PFSK-1 (cell line): ENCODE results near the gene ARHGDIB.

ENCODE experiments used
- FOXP2 ChIP-seq: optimal IDR thresholded peaks from 2 replicates; pipeline ENCODE3; 2011; ENCODE audit warnings: borderline replicate concordance, control low read depth, inconsistent platforms; ENCODE audit not compliant: insufficient read depth; ENCODE audit errors: extremely low read length, extremely low read depth
- POLR2AphosphoS5 ChIP-seq: IDR thresholded peaks from 2 replicates; pipeline ENCODE4 v1.6.1; 2012; ENCODE audit warnings: low read depth, mild to moderate bottlenecking, control low read depth, low read length, moderate library complexity
- SIN3A ChIP-seq: IDR thresholded peaks from 2 replicates; pipeline ENCODE4 v1.6.1; 2012; ENCODE audit warnings: mild to moderate bottlenecking, low read length, moderate library complexity, borderline replicate concordance; ENCODE audit not compliant: insufficient read depth
- TAF1 ChIP-seq: IDR thresholded peaks from 2 replicates; pipeline ENCODE4 v1.6.1; 2012; ENCODE audit warnings: low read length, control low read depth, borderline replicate concordance; ENCODE audit not compliant: insufficient read depth
- TF ChIP-seq, protein P1 (sequence below), 2 experiments: IDR thresholded peaks; 2 replicates each; pipeline versions ENCODE4 v1.6.1 to v1.8.0; 2011 to 2012; ENCODE audit warnings: low read depth in 2 of 2, low read length in 2 of 2, control low read depth in 1 of 2, inconsistent platforms in 1 of 2, mild to moderate bottlenecking in 1 of 2, moderate library complexity in 1 of 2; ENCODE audit not compliant: insufficient read depth in 1 of 2

The ARHGDIB gene

DNA sequence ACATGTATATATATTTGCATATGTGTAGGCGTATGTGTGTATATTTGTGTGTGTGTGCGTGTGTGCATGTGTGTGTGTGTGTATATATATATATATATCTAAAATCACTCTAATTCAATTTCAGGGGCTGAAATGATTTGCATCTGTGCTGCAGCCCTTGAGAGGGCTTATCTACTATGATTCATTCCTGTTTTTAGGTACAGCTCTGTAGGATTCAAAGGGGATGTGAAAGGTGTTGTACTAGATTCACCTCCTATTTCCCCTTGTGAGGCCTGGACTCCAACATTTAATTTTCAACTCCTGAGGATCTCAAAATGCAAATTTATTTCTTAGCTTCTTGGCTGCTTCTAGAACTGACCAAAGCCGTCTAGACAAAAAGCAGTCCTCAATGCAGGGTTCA, 34.1 kb downstream of the ARHGDIB start:
- TF ChIP-seq FOXP2 = no peak
- no peak for TF ChIP-seq POLR2AphosphoS5
- no peak for TF ChIP-seq TAF1
- TF ChIP-seq, protein P1, sequence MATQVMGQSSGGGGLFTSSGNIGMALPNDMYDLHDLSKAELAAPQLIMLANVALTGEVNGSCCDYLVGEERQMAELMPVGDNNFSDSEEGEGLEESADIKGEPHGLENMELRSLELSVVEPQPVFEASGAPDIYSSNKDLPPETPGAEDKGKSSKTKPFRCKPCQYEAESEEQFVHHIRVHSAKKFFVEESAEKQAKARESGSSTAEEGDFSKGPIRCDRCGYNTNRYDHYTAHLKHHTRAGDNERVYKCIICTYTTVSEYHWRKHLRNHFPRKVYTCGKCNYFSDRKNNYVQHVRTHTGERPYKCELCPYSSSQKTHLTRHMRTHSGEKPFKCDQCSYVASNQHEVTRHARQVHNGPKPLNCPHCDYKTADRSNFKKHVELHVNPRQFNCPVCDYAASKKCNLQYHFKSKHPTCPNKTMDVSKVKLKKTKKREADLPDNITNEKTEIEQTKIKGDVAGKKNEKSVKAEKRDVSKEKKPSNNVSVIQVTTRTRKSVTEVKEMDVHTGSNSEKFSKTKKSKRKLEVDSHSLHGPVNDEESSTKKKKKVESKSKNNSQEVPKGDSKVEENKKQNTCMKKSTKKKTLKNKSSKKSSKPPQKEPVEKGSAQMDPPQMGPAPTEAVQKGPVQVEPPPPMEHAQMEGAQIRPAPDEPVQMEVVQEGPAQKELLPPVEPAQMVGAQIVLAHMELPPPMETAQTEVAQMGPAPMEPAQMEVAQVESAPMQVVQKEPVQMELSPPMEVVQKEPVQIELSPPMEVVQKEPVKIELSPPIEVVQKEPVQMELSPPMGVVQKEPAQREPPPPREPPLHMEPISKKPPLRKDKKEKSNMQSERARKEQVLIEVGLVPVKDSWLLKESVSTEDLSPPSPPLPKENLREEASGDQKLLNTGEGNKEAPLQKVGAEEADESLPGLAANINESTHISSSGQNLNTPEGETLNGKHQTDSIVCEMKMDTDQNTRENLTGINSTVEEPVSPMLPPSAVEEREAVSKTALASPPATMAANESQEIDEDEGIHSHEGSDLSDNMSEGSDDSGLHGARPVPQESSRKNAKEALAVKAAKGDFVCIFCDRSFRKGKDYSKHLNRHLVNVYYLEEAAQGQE (IDR thresholded peaks at IDR 0.05; ENCODE audit: insufficient read depth in 1 of 2, low read depth in 2 of 2, low read length in 2 of 2) = no peak
- TF ChIP-seq SIN3A = no peak

DNA sequence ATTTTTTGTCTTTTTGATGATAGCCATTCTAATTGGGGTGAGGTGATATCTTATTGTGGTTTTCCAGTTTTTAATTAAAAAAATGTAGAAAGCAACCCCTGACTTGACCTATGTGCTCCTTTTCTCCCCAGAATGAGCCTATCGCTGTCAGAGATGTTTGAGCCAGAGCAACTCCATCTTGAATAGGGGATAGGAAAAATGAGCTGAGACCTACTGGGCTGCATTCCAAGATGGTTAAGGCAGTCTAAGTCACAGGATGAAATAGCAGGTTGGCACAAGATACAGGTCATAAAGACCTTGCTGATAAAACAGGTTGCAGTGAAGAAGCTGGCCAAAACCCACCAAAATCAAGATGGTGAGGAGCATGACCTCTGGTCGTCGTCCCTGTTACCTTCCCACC, 36.9 kb downstream of the ARHGDIB start:
- no peak for TF ChIP-seq POLR2AphosphoS5
- TF ChIP-seq SIN3A = no peak
- TF ChIP-seq, protein P1 (IDR thresholded peaks at IDR 0.05; ENCODE audit: insufficient read depth in 1 of 2, low read depth in 2 of 2, low read length in 2 of 2) = no peak
- TF ChIP-seq FOXP2 = no peak
- TF ChIP-seq TAF1 = no peak

DNA sequence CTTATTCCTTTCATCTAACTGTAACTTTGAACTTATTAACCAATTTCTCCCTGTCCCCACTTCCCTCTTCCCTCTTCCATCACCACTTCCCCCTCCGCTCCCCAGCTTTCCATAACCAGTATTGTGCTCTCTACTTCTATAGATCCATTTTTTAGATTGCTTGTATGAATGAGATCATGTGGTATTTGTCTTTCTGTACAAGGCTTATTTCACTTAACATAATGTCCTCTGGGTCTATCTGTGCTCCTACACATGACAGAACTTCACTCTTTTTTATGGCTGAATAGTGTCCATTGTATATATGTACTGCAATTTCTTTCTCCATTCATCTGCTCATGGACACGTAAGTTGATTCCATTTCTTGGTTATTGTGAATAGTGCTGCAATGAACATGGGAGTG, 37.5 kb downstream of the ARHGDIB start:
- TF ChIP-seq TAF1 (no peak), FOXP2 (no peak), POLR2AphosphoS5 (no peak)

DNA sequence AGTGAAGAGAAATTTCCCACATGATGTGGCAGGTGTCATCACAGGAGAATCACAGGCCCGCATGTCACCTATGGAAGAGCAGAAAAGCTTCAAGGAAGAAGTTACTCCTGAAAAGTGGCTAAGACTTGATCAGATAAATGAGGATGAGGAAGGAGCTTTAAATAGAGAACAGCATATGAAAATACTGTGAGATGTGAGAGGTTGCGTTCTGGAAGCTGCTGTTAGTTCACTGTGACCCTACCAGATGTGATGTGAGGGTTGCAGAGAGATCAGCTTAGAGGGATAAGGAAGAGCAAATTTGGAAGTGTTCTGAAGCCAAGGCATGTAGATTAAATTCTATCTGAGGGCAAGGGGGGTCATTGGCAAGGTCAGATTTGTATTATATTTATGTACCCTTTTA, 40.2 kb downstream of the ARHGDIB start:
- TF ChIP-seq TAF1 (no peak), SIN3A (no peak), POLR2AphosphoS5 (no peak), FOXP2 (no peak)
- TF ChIP-seq, protein P1 (IDR thresholded peaks at IDR 0.05; ENCODE audit: insufficient read depth in 1 of 2, low read depth in 2 of 2, low read length in 2 of 2) = no peak

DNA sequence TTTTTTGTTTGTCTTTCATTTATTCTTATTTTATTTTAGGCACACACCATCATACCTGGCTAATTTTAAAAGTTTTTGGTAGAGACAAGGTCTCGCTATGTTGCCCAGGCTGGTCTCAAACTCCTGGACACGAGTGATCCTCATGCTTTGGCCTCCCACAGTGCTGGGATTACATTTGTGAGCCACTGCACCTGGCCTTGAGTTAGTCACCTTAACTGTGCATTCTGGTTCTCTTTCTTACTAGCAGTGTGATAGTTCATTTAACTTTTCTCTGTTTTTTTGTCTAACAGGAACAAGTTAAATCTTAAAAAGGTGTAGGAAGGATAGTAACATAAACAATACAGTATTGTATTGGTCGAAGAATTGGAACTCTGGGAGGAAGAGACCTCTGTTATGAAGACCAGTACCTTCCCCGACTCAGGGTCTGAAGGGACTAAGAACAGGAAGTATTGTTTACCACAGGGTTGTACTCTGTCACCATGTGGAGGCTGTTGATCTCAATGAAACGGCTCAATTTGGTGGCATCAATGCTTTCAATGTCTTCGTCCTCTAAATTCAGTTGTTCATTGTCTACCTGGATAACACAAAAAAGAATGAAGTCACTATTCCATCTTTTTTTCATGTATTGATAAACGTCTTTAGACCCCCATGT, 40.8 kb downstream of the ARHGDIB start:
- no peak for TF ChIP-seq FOXP2
- TF ChIP-seq, protein P1 (IDR thresholded peaks at IDR 0.05; ENCODE audit: insufficient read depth in 1 of 2, low read depth in 2 of 2, low read length in 2 of 2) = no peak
- TF ChIP-seq POLR2AphosphoS5 = no peak
- no peak for TF ChIP-seq TAF1
- TF ChIP-seq SIN3A = no peak

DNA sequence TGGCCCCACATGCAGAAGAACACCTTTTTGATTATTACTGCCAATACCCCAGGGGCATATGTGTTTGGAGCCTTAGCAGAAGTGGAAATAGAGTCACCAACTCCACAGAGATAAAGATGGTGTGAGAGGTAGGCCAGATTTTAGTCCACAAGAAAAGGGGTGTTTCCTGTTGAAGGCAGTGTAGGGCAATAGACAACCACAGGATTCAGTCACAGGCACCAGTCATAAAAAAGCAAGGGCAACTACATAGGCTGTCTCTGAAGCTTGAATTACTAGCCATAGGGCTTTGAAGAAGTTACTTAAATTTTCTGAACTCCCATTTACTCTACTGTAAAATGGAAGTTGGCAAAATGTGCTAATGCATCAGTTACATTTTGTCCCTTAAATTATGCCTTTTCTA, 41.9 kb downstream of the ARHGDIB start:
- no peak for TF ChIP-seq FOXP2
- TF ChIP-seq TAF1 = no peak
- TF ChIP-seq SIN3A = no peak
- TF ChIP-seq, protein P1 (IDR thresholded peaks at IDR 0.05; ENCODE audit: insufficient read depth in 1 of 2, low read depth in 2 of 2, low read length in 2 of 2) = no peak
- TF ChIP-seq POLR2AphosphoS5 = no peak
